HL-60 (cell line): Measurements from ENCODE around the gene RFX7.

ENCODE experiments used
- DNase-seq, 2 experiments: peaks; one replicate each; pipeline ENCODE4 v3.0.0-alpha.2; 2010 to 2020; ENCODE audit warnings: low read depth in 1 of 2, low spot score in 1 of 2
- H3K27ac ChIP-seq: fragments of 250-450 bp; sonication (Bioruptor Pico); replicated peaks from 2 replicates; pipeline ENCODE4 v1.5.1; 2020; ENCODE audit warnings: mild to moderate bottlenecking, moderate library complexity
- H3K27me3 ChIP-seq: fragments of 250-450 bp; sonication (Bioruptor Pico); 2 replicates; pipeline ENCODE4 v1.5.1; 2021; ENCODE audit warnings: mild to moderate bottlenecking, moderate library complexity; ENCODE audit not compliant: insufficient read depth, poor library complexity, severe bottlenecking
- H3K4me3 ChIP-seq: replicated peaks from 2 replicates; pipeline ENCODE4 v1.5.1; 2011; ENCODE audit warnings: mild to moderate bottlenecking, control low read depth, low read length; ENCODE audit not compliant: insufficient read depth
- GABPA ChIP-seq: IDR thresholded peaks from 2 replicates; pipeline ENCODE4 v1.6.1; 2012; ENCODE audit warnings: low read depth
- POLR2AphosphoS5 ChIP-seq: IDR thresholded peaks from 2 replicates; pipeline ENCODE4 v1.6.1; 2012; ENCODE audit warnings: low read depth
- SPI1 ChIP-seq: IDR thresholded peaks from 2 replicates; pipeline ENCODE4 v1.6.1; 2012; ENCODE audit warnings: low read depth, mild to moderate bottlenecking, borderline replicate concordance
- TF ChIP-seq, protein P1 (sequence below): IDR thresholded peaks from 2 replicates; pipeline ENCODE4 v1.6.1; 2012; ENCODE audit warnings: low read depth; ENCODE audit not compliant: insufficient replicate concordance
- TF ChIP-seq, protein P2 (sequence below): IDR thresholded peaks from one replicate; pipeline ENCODE4 v1.5.1; 2011; ENCODE audit warnings: low read length, control low read depth, inconsistent platforms; ENCODE audit not compliant: insufficient read depth

The RFX7 gene

DNA sequence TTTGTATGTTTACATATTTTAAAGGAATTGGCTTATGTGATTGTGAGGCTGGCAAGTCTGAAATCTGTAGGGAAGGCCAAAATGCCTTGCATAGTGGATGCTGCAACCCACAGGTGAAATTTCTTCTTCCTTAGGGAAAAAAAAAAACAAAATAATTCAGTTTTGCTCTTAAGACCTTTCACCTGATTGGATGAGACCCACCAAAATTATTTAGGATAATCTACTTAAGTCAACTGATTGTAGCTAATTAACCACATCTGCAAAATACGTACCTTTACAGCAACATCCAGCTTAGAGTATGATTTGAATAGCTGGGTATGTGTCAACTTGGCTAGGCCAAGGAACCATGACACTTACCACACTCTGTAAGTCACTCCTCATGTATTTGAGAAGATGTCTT, 6.9 kb upstream of the RFX7 start:
- no peak for DNase-seq
- Histone ChIP-seq H3K27me3 (no peaks in the 10 kb centered on the region), H3K27ac (no peak overlapping the region), H3K4me3 (no peak overlapping the region)
- TF ChIP-seq GABPA (no peak), SPI1 (no peak)

DNA sequence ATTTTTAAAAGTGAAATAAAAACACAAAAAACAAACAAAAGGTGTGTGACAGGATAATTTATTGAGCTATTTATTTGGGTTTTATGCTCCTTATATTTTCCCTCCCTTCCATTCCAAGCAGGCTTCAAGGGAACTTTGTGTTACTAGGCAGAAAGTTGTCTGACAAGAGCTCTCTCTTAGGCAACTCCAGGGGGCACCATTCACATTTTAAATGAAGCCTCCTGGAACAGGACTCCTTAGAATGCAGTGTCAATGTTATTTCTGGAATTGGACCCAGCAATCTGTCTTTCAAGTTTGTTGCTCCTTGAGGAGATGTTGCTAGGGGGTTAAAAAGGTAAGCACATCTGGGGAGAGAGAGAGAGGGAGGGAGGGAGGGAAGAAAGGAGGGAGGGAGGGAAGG, 5.4 kb upstream of the RFX7 start:
- TF ChIP-seq GABPA (no peak), POLR2AphosphoS5 (no peak), SPI1 (no peak)
- TF ChIP-seq, protein P1, sequence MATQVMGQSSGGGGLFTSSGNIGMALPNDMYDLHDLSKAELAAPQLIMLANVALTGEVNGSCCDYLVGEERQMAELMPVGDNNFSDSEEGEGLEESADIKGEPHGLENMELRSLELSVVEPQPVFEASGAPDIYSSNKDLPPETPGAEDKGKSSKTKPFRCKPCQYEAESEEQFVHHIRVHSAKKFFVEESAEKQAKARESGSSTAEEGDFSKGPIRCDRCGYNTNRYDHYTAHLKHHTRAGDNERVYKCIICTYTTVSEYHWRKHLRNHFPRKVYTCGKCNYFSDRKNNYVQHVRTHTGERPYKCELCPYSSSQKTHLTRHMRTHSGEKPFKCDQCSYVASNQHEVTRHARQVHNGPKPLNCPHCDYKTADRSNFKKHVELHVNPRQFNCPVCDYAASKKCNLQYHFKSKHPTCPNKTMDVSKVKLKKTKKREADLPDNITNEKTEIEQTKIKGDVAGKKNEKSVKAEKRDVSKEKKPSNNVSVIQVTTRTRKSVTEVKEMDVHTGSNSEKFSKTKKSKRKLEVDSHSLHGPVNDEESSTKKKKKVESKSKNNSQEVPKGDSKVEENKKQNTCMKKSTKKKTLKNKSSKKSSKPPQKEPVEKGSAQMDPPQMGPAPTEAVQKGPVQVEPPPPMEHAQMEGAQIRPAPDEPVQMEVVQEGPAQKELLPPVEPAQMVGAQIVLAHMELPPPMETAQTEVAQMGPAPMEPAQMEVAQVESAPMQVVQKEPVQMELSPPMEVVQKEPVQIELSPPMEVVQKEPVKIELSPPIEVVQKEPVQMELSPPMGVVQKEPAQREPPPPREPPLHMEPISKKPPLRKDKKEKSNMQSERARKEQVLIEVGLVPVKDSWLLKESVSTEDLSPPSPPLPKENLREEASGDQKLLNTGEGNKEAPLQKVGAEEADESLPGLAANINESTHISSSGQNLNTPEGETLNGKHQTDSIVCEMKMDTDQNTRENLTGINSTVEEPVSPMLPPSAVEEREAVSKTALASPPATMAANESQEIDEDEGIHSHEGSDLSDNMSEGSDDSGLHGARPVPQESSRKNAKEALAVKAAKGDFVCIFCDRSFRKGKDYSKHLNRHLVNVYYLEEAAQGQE = no peak
- TF ChIP-seq, protein P2, sequence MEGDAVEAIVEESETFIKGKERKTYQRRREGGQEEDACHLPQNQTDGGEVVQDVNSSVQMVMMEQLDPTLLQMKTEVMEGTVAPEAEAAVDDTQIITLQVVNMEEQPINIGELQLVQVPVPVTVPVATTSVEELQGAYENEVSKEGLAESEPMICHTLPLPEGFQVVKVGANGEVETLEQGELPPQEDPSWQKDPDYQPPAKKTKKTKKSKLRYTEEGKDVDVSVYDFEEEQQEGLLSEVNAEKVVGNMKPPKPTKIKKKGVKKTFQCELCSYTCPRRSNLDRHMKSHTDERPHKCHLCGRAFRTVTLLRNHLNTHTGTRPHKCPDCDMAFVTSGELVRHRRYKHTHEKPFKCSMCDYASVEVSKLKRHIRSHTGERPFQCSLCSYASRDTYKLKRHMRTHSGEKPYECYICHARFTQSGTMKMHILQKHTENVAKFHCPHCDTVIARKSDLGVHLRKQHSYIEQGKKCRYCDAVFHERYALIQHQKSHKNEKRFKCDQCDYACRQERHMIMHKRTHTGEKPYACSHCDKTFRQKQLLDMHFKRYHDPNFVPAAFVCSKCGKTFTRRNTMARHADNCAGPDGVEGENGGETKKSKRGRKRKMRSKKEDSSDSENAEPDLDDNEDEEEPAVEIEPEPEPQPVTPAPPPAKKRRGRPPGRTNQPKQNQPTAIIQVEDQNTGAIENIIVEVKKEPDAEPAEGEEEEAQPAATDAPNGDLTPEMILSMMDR = no peak
- DNase-seq = peak in 1 of 2 experiments; percentile 44
- no peak overlapping the region for H3K27ac ChIP-seq
- no peak overlapping the region for H3K4me3 ChIP-seq
- H3K27me3 ChIP-seq = no peaks in the 10 kb centered on the region

DNA sequence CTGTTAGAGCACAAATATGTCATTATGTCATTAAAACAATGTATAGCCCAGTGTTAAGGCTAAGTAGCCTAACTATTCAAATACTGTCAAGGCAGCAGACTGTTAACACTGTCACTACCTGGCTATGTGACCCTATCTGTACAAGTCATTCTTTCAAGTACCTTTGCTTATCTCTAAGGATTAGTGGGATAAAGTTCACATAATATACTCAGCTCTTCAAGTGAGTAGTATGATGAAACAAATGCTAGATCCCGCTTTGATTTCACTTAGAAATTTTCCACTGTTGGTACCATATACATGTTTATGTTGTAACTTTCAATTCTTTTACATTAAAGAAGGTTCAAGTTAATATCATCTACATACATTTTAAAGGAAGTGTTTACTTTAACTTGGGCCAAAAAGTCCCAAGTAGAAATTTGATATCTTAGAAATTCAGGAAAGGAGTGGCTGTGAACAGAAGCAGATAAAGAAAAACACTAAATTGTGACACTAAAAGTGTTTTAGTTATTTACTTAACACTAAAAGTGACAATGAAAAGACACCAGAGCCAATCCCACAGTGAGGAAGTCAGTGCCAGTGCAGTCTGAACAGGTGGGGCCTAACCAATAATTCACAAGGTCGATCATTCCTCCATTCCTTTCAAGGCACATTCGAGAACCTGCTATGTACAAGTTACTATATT, 4.8 kb upstream of the RFX7 start:
- TF ChIP-seq SPI1 (no peak), POLR2AphosphoS5 (no peak), GABPA (no peak)
- TF ChIP-seq, protein P1 = no peak
- TF ChIP-seq, protein P2 = no peak
- no peak for DNase-seq
- Histone ChIP-seq H3K4me3 (no peak overlapping the region), H3K27ac (no peak overlapping the region), H3K27me3 (no peaks in the 10 kb centered on the region)

DNA sequence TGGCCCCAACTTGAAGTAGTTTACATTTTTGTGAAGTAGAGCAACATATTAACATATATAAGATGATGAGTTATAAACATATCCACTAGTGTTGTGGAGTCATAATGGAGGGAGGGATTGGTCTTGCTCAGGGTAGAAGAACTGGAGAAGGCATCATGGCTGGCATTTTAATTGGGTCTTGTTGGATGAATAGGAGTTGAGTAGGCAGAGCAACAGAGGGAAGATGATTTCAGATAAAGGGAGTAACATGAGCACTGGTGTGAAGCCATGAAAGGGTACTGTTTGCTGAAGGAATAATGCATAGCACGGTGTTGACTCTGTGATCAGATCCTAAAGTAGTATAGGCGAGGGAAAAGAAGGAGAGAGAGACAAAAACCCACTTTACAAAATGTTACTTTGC, 3.6 kb upstream of the RFX7 start:
- H3K27me3 ChIP-seq = no peaks in the 10 kb centered on the region
- DNase-seq = no peak
- TF ChIP-seq, protein P2 = no peak
- TF ChIP-seq SPI1 = no peak
- TF ChIP-seq, protein P1 = no peak
- no peak for TF ChIP-seq GABPA
- H3K4me3 ChIP-seq = no peak overlapping the region
- H3K27ac ChIP-seq = no peak overlapping the region
